Epithelial cell of proximal tubule (primary cell): ENCODE data around the gene PLEKHA3. TPM values are rescaled to one million over a fixed set of nuclear protein-coding genes. Genes with fewer than 3 reads are reported as not detected.

Experiments
- DNase-seq: peaks from one replicate; pipeline ENCODE4 v3.0.0-alpha.2; 2011; ENCODE audit warnings: low read depth
- H3K4me3 ChIP-seq: 2 replicates; pipeline ENCODE4 v1.5.1; 2011; ENCODE audit warnings: low read depth, mild to moderate bottlenecking, low read length
- total RNA-seq: library from RNA; depleted of rRNA; stranded (reverse); fragments of >200 nt; gene quantifications from 2 replicates; pipeline ENCODE4 v1.2.3, GENCODE V29; 2015
- TF ChIP-seq, protein P1 (sequence below): conservative IDR thresholded peaks from 2 replicates; pipeline ENCODE4 v1.5.1; 2012; ENCODE audit warnings: low read depth, mild to moderate bottlenecking, low read length

Gene PLEKHA3
- total RNA-seq, 1 donor from 2014 or later: 13.7 TPM

- no peak for DNase-seq
- no peak overlapping the region for H3K4me3 ChIP-seq
- TF ChIP-seq, protein P1, sequence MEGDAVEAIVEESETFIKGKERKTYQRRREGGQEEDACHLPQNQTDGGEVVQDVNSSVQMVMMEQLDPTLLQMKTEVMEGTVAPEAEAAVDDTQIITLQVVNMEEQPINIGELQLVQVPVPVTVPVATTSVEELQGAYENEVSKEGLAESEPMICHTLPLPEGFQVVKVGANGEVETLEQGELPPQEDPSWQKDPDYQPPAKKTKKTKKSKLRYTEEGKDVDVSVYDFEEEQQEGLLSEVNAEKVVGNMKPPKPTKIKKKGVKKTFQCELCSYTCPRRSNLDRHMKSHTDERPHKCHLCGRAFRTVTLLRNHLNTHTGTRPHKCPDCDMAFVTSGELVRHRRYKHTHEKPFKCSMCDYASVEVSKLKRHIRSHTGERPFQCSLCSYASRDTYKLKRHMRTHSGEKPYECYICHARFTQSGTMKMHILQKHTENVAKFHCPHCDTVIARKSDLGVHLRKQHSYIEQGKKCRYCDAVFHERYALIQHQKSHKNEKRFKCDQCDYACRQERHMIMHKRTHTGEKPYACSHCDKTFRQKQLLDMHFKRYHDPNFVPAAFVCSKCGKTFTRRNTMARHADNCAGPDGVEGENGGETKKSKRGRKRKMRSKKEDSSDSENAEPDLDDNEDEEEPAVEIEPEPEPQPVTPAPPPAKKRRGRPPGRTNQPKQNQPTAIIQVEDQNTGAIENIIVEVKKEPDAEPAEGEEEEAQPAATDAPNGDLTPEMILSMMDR: no peak
Measured at GRCh38 chr2:178510384-178510783, 30.1 kb downstream of the PLEKHA3 start.

GRCh38 chr2:178512484-178512883 is 32.2 kb downstream of the PLEKHA3 start:
- DNase-seq: peak; percentile 61
- H3K4me3 ChIP-seq: no peak overlapping the region
- TF ChIP-seq, protein P1: peak; percentile 26

- H3K4me3 ChIP-seq: no peak overlapping the region
- DNase-seq: no peak
- TF ChIP-seq, protein P1: no peak
Measured at GRCh38 chr2:178513876-178514275, 33.6 kb downstream of the PLEKHA3 start.

GRCh38 chr2:178514664-178515063 is 34.4 kb downstream of the PLEKHA3 start:
- no peak overlapping the region for H3K4me3 ChIP-seq
- TF ChIP-seq, protein P1: no peak
- DNase-seq: peak; percentile 56

DNA sequence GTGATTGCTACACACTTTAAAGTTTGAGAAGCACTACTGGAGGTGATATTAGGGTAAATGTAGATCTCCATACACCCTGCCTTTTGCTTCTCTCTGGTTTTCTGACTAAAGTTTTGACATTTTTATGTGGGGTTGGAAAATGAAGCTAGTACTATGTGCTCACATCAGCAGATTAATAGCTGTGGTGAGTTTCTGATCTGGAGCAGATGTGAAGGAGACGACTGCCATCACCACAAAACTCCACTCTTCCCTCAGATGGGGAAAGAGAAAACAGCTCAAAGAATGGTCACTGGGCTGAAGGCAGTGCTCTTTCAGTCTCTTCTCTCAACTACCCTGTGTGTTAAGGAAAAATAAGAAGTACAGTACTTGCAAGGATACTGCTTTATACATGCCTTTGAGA is 37.2 kb downstream of the PLEKHA3 start:
- TF ChIP-seq, protein P1: no peak
- DNase-seq: no peak
- H3K4me3 ChIP-seq: no peak overlapping the region

GRCh38 chr2:178521304-178522150 is 41.3 kb downstream of the PLEKHA3 start:
- TF ChIP-seq, protein P1: no peak
- H3K4me3 ChIP-seq: no peak overlapping the region
- no peak for DNase-seq
